Testis (tissue), 3 donors: Measurements from ENCODE around the gene CAPZA3. TPM values are rescaled to one million over a fixed set of nuclear protein-coding genes. Genes with fewer than 3 reads are reported as not detected.
"Not testable (repeated sequence)": the region's sequence is repeated elsewhere in the genome, so short reads cannot be mapped to it uniquely, and the experiment has no call there.

ENCODE experiments used
- DNase-seq: peaks from one replicate; pipeline ENCODE4 v3.0.0-alpha.2; 2019
- H3K27ac ChIP-seq, 2 donors: fragments of 200-600 bp; sonication (generic); one replicate each; pipeline ENCODE4 v1.5.1; 2019
- H3K27me3 ChIP-seq: fragments of 200-600 bp; sonication (generic); one replicate; pipeline ENCODE4 v1.5.1; 2019
- H3K36me3 ChIP-seq: fragments of 200-600 bp; sonication (generic); one replicate; pipeline ENCODE4 v1.5.1; 2017; ENCODE audit warnings: low read depth; ENCODE audit errors: missing control alignments
- H3K4me1 ChIP-seq: fragments of 200-600 bp; sonication (generic); one replicate; pipeline ENCODE4 v1.5.1; 2019
- H3K4me3 ChIP-seq, 2 donors: fragments of 200-600 bp; sonication (generic); one replicate each; pipeline ENCODE4 v1.5.1; 2017 to 2019
- H3K9me3 ChIP-seq: fragments of 200-600 bp; sonication (generic); one replicate; pipeline ENCODE4 v1.5.1; 2017
- CTCF ChIP-seq, 3 experiments: fragments of 450-650 bp in 2 of 3; fragments of 200-600 bp in 1 of 3; sonication (generic) in 1 of 3; IDR thresholded peaks; one replicate each; pipeline ENCODE4 v1.5.1; 2016 to 2019; ENCODE audit warnings: antibody characterized with exemption in 3 of 3, mild to moderate bottlenecking in 2 of 3, moderate library complexity in 1 of 3
- POLR2A ChIP-seq: fragments of 450-650 bp; IDR thresholded peaks from one replicate; pipeline ENCODE4 v1.6.1; 2017; ENCODE audit warnings: antibody characterized with exemption, mild to moderate bottlenecking, moderate library complexity
- whole genome bisulfite sequencing, 2 donors: methylation state at CpG; one replicate each; pipeline ENCODE4 v1.1.5; 2018; 5-methylcytosine and 5-hydroxymethylcytosine counted together
- intact Hi-C: fragments of 100-400 bp; cut with DNase I; formaldehyde crosslinking; loops from one replicate; pipeline ENCODE4 v1.15.1; 2023; ENCODE audit warnings: low total_unique reads
- polyA plus RNA-seq: library from polyadenylated mRNA; stranded (reverse); fragments of 350-450 nt; fragmentation: Illumina TruSeq; extraction: RNeasy Lipid Tissue Mini Kit (QIAGEN cat#74804); gene quantifications from one replicate; pipeline ENCODE4 v1.2.3, GENCODE V29; 2014; ENCODE audit warnings: low read depth, low replicate concordance; ENCODE audit not compliant: insufficient read depth
- total RNA-seq, 2 donors: library from RNA; depleted of rRNA; stranded (reverse); fragments of >200 nt; gene quantifications; one replicate each; pipeline ENCODE4 v1.2.3, GENCODE V29; 2016

CAPZA3 gene
- total and polyA plus RNA-seq, 3 donors from 2014 or later, result 52.6 to 210 (median 186) TPM

- Histone ChIP-seq H3K9me3 (no peaks in the 10 kb centered on the region), H3K4me1 (peaks cover 11% of the 10 kb centered on the region), H3K27ac (no peak overlapping the region), H3K36me3 (no peaks in the 10 kb centered on the region), H3K27me3 (no peaks in the 10 kb centered on the region), H3K4me3 (no peak overlapping the region)
- intact Hi-C loops, result no loop called here
- peak; percentile 19 for DNase-seq
- TF ChIP-seq POLR2A, result no peak
- WGBS, 2 donors, result 33 to 46% methylated on average over 6 of the region's 6 CpGs
Measured at GRCh38 chr12:18752280-18752920, 14.5 kb downstream of the CAPZA3 start.

- Histone ChIP-seq H3K36me3 (no peaks in the 10 kb centered on the region), H3K9me3 (no peaks in the 10 kb centered on the region), H3K4me1 (peaks cover 11% of the 10 kb centered on the region), H3K4me3 (no peak overlapping the region), H3K27me3 (no peaks in the 10 kb centered on the region), H3K27ac (no peak overlapping the region)
- no peak for DNase-seq
- no peak for TF ChIP-seq CTCF (IDR thresholded peaks at IDR 0.05)
- TF ChIP-seq POLR2A, result no peak
- intact Hi-C loops, result no loop called here
- 33 to 50% methylated on average over 1 of the region's 1 CpG for WGBS, 2 donors
Measured at GRCh38 chr12:18752947-18753346, 15.0 kb downstream of the CAPZA3 start.

- intact Hi-C loops, result no loop called here
- no peaks in the 10 kb centered on the region for H3K36me3 ChIP-seq
- no peaks in the 10 kb centered on the region for H3K27me3 ChIP-seq
- DNase-seq, result no peak
- peaks cover 11% of the 10 kb centered on the region for H3K4me1 ChIP-seq
- WGBS, 2 donors, result 50 to 58% methylated on average over 16 of the region's 16 CpGs
- no peak overlapping the region for H3K27ac ChIP-seq
- no peak overlapping the region for H3K4me3 ChIP-seq
- H3K9me3 ChIP-seq, result no peaks in the 10 kb centered on the region
- no peak for TF ChIP-seq POLR2A
- TF ChIP-seq CTCF (IDR thresholded peaks at IDR 0.05), result no peak
Measured at GRCh38 chr12:18753481-18754123, 15.7 kb downstream of the CAPZA3 start.

- TF ChIP-seq POLR2A (no peak), CTCF (IDR thresholded peaks at IDR 0.05) (no peak)
- Histone ChIP-seq H3K4me1 (peaks cover 11% of the 10 kb centered on the region), H3K9me3 (no peaks in the 10 kb centered on the region), H3K27me3 (no peaks in the 10 kb centered on the region), H3K4me3 (no peak overlapping the region), H3K36me3 (no peaks in the 10 kb centered on the region), H3K27ac (no peak overlapping the region)
- intact Hi-C loops, result no loop called here
- no peak for DNase-seq
- 51 to 64% methylated on average over 6 of the region's 6 CpGs for WGBS, 2 donors
Measured at GRCh38 chr12:18754124-18754707, 16.3 kb downstream of the CAPZA3 start.

GRCh38 chr12:18755341-18755740 is 17.4 kb downstream of the CAPZA3 start:
- WGBS, 2 donors, result 69 to 72% methylated on average over 1 of the region's 1 CpG
- no peaks in the 10 kb centered on the region for H3K27me3 ChIP-seq
- DNase-seq, result no peak
- H3K4me1 ChIP-seq, result peaks cover 11% of the 10 kb centered on the region
- TF ChIP-seq POLR2A (no peak), CTCF (IDR thresholded peaks at IDR 0.05) (no peak)
- H3K27ac ChIP-seq, result no peak overlapping the region
- no peaks in the 10 kb centered on the region for H3K9me3 ChIP-seq
- no peaks in the 10 kb centered on the region for H3K36me3 ChIP-seq
- intact Hi-C loops, result no loop called here
- H3K4me3 ChIP-seq, result no peak overlapping the region

- WGBS, 2 donors, result 90 to 100% methylated on average over 1 of the region's 1 CpG
- intact Hi-C loops, H3K4me1 ChIP-seq: not testable (repeated sequence)
Measured at GRCh38 chr12:18766479-18766878, 28.6 kb downstream of the CAPZA3 start.

More at GRCh38 chr12:18766479-18766878, 28.6 kb downstream of the CAPZA3 start:
- not testable (repeated sequence) for DNase-seq, H3K36me3 ChIP-seq, H3K27me3 ChIP-seq, H3K27ac ChIP-seq, H3K9me3 ChIP-seq, H3K4me3 ChIP-seq
